Activated CD8-positive, alpha-beta memory T cell treated with anti-CD3 and anti-CD28 coated beads, Interleukin-2, amount 10 ng/mL, durations not matched to agents 7 days and 5 days (primary cell): ENCODE measurements around the gene VTI1B. TPM values are rescaled to one million over a fixed set of nuclear protein-coding genes. Genes with fewer than 3 reads are reported as not detected.
A peak's percentile ranks its signal among the peaks of the same experiment; 100 is the strongest.
"Not testable (repeated sequence)": the region's sequence is repeated elsewhere in the genome, so short reads cannot be mapped to it uniquely, and the experiment has no call there.

ENCODE experiments used
- ATAC-seq: fragments of 150-1000 bp; cut with Tn5 transposase; one replicate; pipeline ENCODE4 v1.10.0; 2021; ENCODE audit warnings: moderate library complexity
- CTCF ChIA-PET: fragments of 350-600 bp; sonication (Branson Sonifier 250); formaldehyde crosslinking; loops from one replicate; lab custom pipeline; 2021; ENCODE audit warnings: antibody characterized with exemption; lab: Charles Lee
- DNase-seq: peaks from one replicate; pipeline ENCODE4 v3.0.0-alpha.2; 2020
- H3K27ac Mint-ChIP-seq: one replicate; pipeline ENCODE4 v1.8.0; 2021; ENCODE audit warnings: mild to moderate bottlenecking, mixed read lengths
- H3K27me3 Mint-ChIP-seq: one replicate; pipeline ENCODE4 v1.8.0; 2021; ENCODE audit warnings: mixed read lengths
- H3K36me3 Mint-ChIP-seq: one replicate; pipeline ENCODE4 v1.8.0; 2021; ENCODE audit warnings: mild to moderate bottlenecking, mixed read lengths
- H3K4me1 Mint-ChIP-seq: one replicate; pipeline ENCODE4 v1.8.0; 2021; ENCODE audit warnings: mixed read lengths
- H3K4me3 Mint-ChIP-seq: one replicate; pipeline ENCODE4 v1.8.0; 2021; ENCODE audit warnings: mild to moderate bottlenecking, moderate library complexity, mixed read lengths
- H3K9me3 Mint-ChIP-seq: one replicate; pipeline ENCODE4 v1.8.0; 2022; ENCODE audit warnings: low read depth, mixed read lengths
- total RNA-seq, 2 experiments: library from RNA; stranded (reverse); gene quantifications; one replicate each; pipeline ENCODE4 v1.2.3, GENCODE V29; 2021

The VTI1B gene
- total RNA-seq, 2 experiments from 2014 or later = 69.2 to 73.5 TPM

- Mint-ChIP-seq H3K27me3 (peaks cover 18% of the 10 kb centered on the region), H3K36me3 (peaks cover 6% of the 10 kb centered on the region), H3K4me3 (peak within 1 kb of the TSS; percentile 81), H3K9me3 (no peaks in the 10 kb centered on the region), H3K27ac (peak within 1 kb of the TSS; percentile 82), H3K4me1 (peaks cover 34% of the 10 kb centered on the region)
- ATAC-seq (peak; percentile 92), DNase-seq (peak; percentile 98)
- CTCF ChIA-PET = interaction anchor here (0.6 to 3.4 kb wide), 26 partner anchors 9 to 192 kb away, joined by 3 to 96 read pairs (median 3); partner anchors contain the start of genes PIGH, PLEKHH1, RDH12 and VTI1B
Observed at GRCh38 chr14:67619446-67620216, 54.8 kb downstream of the VTI1B start, which contains the start of gene ARG2. Gene ARG2 (plus strand): TSS chr14:67619920. CDS start chr14:67619978, 58 bp downstream.

GRCh38 chr14:67618617-67619063, 55.8 kb downstream of the VTI1B start:
- Mint-ChIP-seq H3K27ac (peak overlapping the region; percentile 82), H3K27me3 (peaks cover 22% of the 10 kb centered on the region), H3K9me3 (no peaks in the 10 kb centered on the region), H3K36me3 (peaks cover 2% of the 10 kb centered on the region), H3K4me1 (peaks cover 32% of the 10 kb centered on the region), H3K4me3 (peak overlapping the region; percentile 81)
- DNase-seq = peak; percentile 50
- peak; percentile 28 for ATAC-seq
- CTCF ChIA-PET = interaction anchor here (0.6 to 3.4 kb wide), 26 partner anchors 8 to 191 kb away, joined by 3 to 96 read pairs (median 3); partner anchors contain the start of genes PIGH, PLEKHH1, RDH12 and VTI1B

GRCh38 chr14:67610491-67610890, 63.9 kb downstream of the VTI1B start:
- CTCF ChIA-PET = interaction anchor here (0.7 to 2.3 kb wide), 5 partner anchors 9 to 94 kb away, joined by 3 to 8 read pairs (median 4); partner anchors contain the start of gene ARG2
- Mint-ChIP-seq H3K9me3 (no peaks in the 10 kb centered on the region), H3K27me3 (peaks cover 18% of the 10 kb centered on the region), H3K4me3 (no peak overlapping the region), H3K27ac (no peak overlapping the region), H3K36me3 (no peaks in the 10 kb centered on the region), H3K4me1 (peaks cover 7% of the 10 kb centered on the region)
- no peak for DNase-seq
- no peak for ATAC-seq

- H3K36me3 Mint-ChIP-seq = no peaks in the 10 kb centered on the region
- CTCF ChIA-PET = interaction anchor here (0.7 to 2.3 kb wide), 5 partner anchors 9 to 95 kb away, joined by 3 to 8 read pairs (median 4); partner anchors contain the start of gene ARG2
- ATAC-seq (no peak), DNase-seq (no peak)
- H3K9me3 Mint-ChIP-seq = no peaks in the 10 kb centered on the region
- H3K27ac Mint-ChIP-seq = no peak overlapping the region
- peaks cover 18% of the 10 kb centered on the region for H3K27me3 Mint-ChIP-seq
- H3K4me3 Mint-ChIP-seq = no peak overlapping the region
- H3K4me1 Mint-ChIP-seq = peaks cover 7% of the 10 kb centered on the region
Observed at GRCh38 chr14:67609642-67610310, 64.7 kb downstream of the VTI1B start.

GRCh38 chr14:67607646-67608045, 66.8 kb downstream of the VTI1B start:
- DNase-seq (no peak), ATAC-seq (no peak)
- Mint-ChIP-seq H3K4me3 (no peak overlapping the region), H3K27me3 (peaks cover 14% of the 10 kb centered on the region), H3K27ac (no peak overlapping the region), H3K4me1 (peaks cover 7% of the 10 kb centered on the region), H3K36me3 (no peaks in the 10 kb centered on the region), H3K9me3 (no peaks in the 10 kb centered on the region)
- CTCF ChIA-PET = interaction anchor here (0.6 to 2.4 kb wide), 4 partner anchors 12 to 111 kb away, joined by 3 to 8 read pairs (median 4); no protein-coding TSS in a partner anchor

GRCh38 chr14:67602995-67603545, 71.4 kb downstream of the VTI1B start:
- Mint-ChIP-seq H3K4me1 (peaks cover 24% of the 10 kb centered on the region), H3K4me3 (no peak overlapping the region), H3K27me3 (peaks cover 13% of the 10 kb centered on the region), H3K36me3 (peaks cover 5% of the 10 kb centered on the region), H3K27ac (no peak overlapping the region), H3K9me3 (no peaks in the 10 kb centered on the region)
- ATAC-seq = no peak
- no peak for DNase-seq
- CTCF ChIA-PET = no interaction called here

- H3K4me3 Mint-ChIP-seq = no peak overlapping the region
- CTCF ChIA-PET = interaction anchor here (0.6 to 1.2 kb wide), 3 partner anchors 72 to 175 kb away, joined by 3 to 5 read pairs (median 3); no protein-coding TSS in a partner anchor
- H3K36me3 Mint-ChIP-seq = peaks cover 5% of the 10 kb centered on the region
- ATAC-seq = no peak
- H3K9me3 Mint-ChIP-seq = no peaks in the 10 kb centered on the region
- H3K27me3 Mint-ChIP-seq = peaks cover 13% of the 10 kb centered on the region
- H3K27ac Mint-ChIP-seq = no peak overlapping the region
- H3K4me1 Mint-ChIP-seq = peaks cover 29% of the 10 kb centered on the region
- no peak for DNase-seq
Observed at GRCh38 chr14:67602076-67602475, 72.4 kb downstream of the VTI1B start.

- not testable (repeated sequence) for DNase-seq, ATAC-seq, H3K9me3 Mint-ChIP-seq, H3K36me3 Mint-ChIP-seq, H3K27me3 Mint-ChIP-seq
- H3K4me1 Mint-ChIP-seq = peaks cover 29% of the 10 kb centered on the region
- peak overlapping the region; percentile 91 for H3K4me3 Mint-ChIP-seq
- CTCF ChIA-PET = interaction anchor here (0.6 to 2.9 kb wide), 26 partner anchors 10 to 1172 kb away, joined by 3 to 17 read pairs (median 4); partner anchors contain the start of genes ARG2, ATP6V1D, EIF2S1 and RDH11
- H3K27ac Mint-ChIP-seq = peak overlapping the region; percentile 89
Observed at GRCh38 chr14:67600562-67600974, 73.9 kb downstream of the VTI1B start.

- CTCF ChIA-PET = interaction anchor here (0.6 to 2.9 kb wide), 28 partner anchors 9 to 1172 kb away, joined by 3 to 17 read pairs (median 4); partner anchors contain the start of genes ARG2, ATP6V1D, EIF2S1 and PLEK2
- Mint-ChIP-seq H3K4me1 (peaks cover 29% of the 10 kb centered on the region), H3K27ac (peak within 1 kb of the TSS; percentile 89), H3K27me3 (peaks cover 7% of the 10 kb centered on the region), H3K9me3 (no peaks in the 10 kb centered on the region), H3K36me3 (peaks cover 8% of the 10 kb centered on the region), H3K4me3 (peak within 1 kb of the TSS; percentile 91)
- ATAC-seq (peak; percentile 99), DNase-seq (peak; percentile 96)
Observed at GRCh38 chr14:67599698-67600561, 74.5 kb downstream of the VTI1B start, which contains the start of gene PIGH. Gene PIGH (minus strand): TSS chr14:67600268. CDS start chr14:67600203, 65 bp downstream.
